Measurements from ENCODE around the gene SHC4.

The SHC4 gene

GRCh38 chr15:48785712-48786111, 178.0 kb downstream of the SHC4 start:
- no peak for DNase-seq

GRCh38 chr15:48785195-48785594, 178.5 kb downstream of the SHC4 start:
- no peak for DNase-seq

GRCh38 chr15:48784756-48785155, 179.0 kb downstream of the SHC4 start:
- DNase-seq = no peak

- no peak for DNase-seq
These were observed 180.8 kb downstream of the SHC4 start for GRCh38 chr15:48782911-48783310.

- DNase-seq = no peak
These were observed 182.1 kb downstream of the SHC4 start for GRCh38 chr15:48781481-48782081.

GRCh38 chr15:48781017-48781416, 182.7 kb downstream of the SHC4 start:
- DNase-seq = no peak

- no peak for DNase-seq
These were observed 185.4 kb downstream of the SHC4 start for GRCh38 chr15:48778331-48778730.

GRCh38 chr15:48777645-48778330, 185.9 kb downstream of the SHC4 start:
- DNase-seq = no peak

- no peak for DNase-seq
These were observed 188.2 kb downstream of the SHC4 start for GRCh38 chr15:48775546-48775945.

GRCh38 chr15:48774484-48774883, 189.2 kb downstream of the SHC4 start:
- DNase-seq = peak; percentile 17

Measured in HCEC 1CT (cell line).